Osteoblast (primary cell): ENCODE data around the gene SUN3. TPM values are rescaled to one million over a fixed set of nuclear protein-coding genes. Genes with fewer than 3 reads are reported as not detected.

Experiments used
- DNase-seq: peaks from one replicate; pipeline ENCODE4 v3.0.0; 2011; ENCODE audit warnings: low spot score, mixed read lengths; ENCODE audit not compliant: insufficient read length; ENCODE audit errors: missing footprints
- H2AFZ ChIP-seq: 2 replicates; pipeline ENCODE4 v1.6.0; 2011; ENCODE audit warnings: mild to moderate bottlenecking, low read length
- H3K27ac ChIP-seq: 2 replicates; pipeline ENCODE4 v1.5.1; 2011; ENCODE audit warnings: mild to moderate bottlenecking, low read depth, low read length, moderate library complexity
- H3K27me3 ChIP-seq: 2 replicates; pipeline ENCODE4 v1.6.0; 2012; ENCODE audit warnings: mild to moderate bottlenecking, control low read depth, inconsistent platforms, low read length, moderate library complexity; ENCODE audit not compliant: insufficient read depth
- H3K36me3 ChIP-seq: 2 replicates; pipeline ENCODE4 v1.5.1; 2011; ENCODE audit warnings: mild to moderate bottlenecking, low read length, control low read depth, moderate library complexity; ENCODE audit not compliant: insufficient read depth
- H3K4me1 ChIP-seq: 2 replicates; pipeline ENCODE4 v1.5.1; 2011; ENCODE audit warnings: mild to moderate bottlenecking, low read length, control low read depth, moderate library complexity; ENCODE audit not compliant: insufficient read depth
- H3K4me2 ChIP-seq: 2 replicates; pipeline ENCODE4 v1.6.0; 2011; ENCODE audit warnings: mild to moderate bottlenecking, low read length; ENCODE audit not compliant: insufficient read depth
- H3K4me3 ChIP-seq: fragments of 200-600 bp; sonication (generic); 3 replicates; pipeline ENCODE4 v1.5.1; 2012; ENCODE audit warnings: mild to moderate bottlenecking, low read length, inconsistent platforms; ENCODE audit not compliant: insufficient read depth
- H3K79me2 ChIP-seq: 2 replicates; pipeline ENCODE4 v1.6.0; 2012; ENCODE audit warnings: mild to moderate bottlenecking, low read length, control low read depth, inconsistent platforms; ENCODE audit not compliant: insufficient read depth
- H3K9me3 ChIP-seq: 2 replicates; pipeline ENCODE4 v1.5.1; 2011; ENCODE audit warnings: low read depth, low read length, control low read depth
- H4K20me1 ChIP-seq: 2 replicates; pipeline ENCODE4 v1.6.0; 2012; ENCODE audit warnings: mild to moderate bottlenecking, low read length, control low read depth; ENCODE audit not compliant: insufficient read depth
- total RNA-seq: library from RNA; depleted of rRNA; stranded (reverse); fragments of >200 nt; gene quantifications from 2 replicates; pipeline ENCODE4 v1.2.3, GENCODE V29; 2012
- TF ChIP-seq, protein P1 (sequence below): IDR thresholded peaks from 2 replicates; pipeline ENCODE4 v1.5.1; 2011; ENCODE audit warnings: mild to moderate bottlenecking, low read depth, low read length, moderate library complexity; ENCODE audit errors: extremely low read depth

The SUN3 gene
- total RNA-seq, 1 donor, result not detected

GRCh38 chr7:47979145-47979831, 49.6 kb downstream of the SUN3 start, which contains the start of gene HUS1:
Gene HUS1, minus strand, starts transcription at chr7:47979615. Its CDS starts 96 bp downstream, at chr7:47979519.
- Histone ChIP-seq H3K9me3 (no peaks in the 10 kb centered on the region), H3K4me3 (peak within 1 kb of the TSS; percentile 92), H4K20me1 (no peaks in the 10 kb centered on the region), H3K27me3 (no peaks in the 10 kb centered on the region), H3K36me3 (peaks cover 37% of the 10 kb centered on the region), H3K79me2 (peaks cover 20% of the 10 kb centered on the region), H3K4me1 (peaks cover 15% of the 10 kb centered on the region), H3K4me2 (peak within 1 kb of the TSS; percentile 100), H3K27ac (peak within 1 kb of the TSS; percentile 81), H2AFZ (peak within 1 kb of the TSS; percentile 86)
- peak; percentile 97 for DNase-seq
- TF ChIP-seq, protein P1, sequence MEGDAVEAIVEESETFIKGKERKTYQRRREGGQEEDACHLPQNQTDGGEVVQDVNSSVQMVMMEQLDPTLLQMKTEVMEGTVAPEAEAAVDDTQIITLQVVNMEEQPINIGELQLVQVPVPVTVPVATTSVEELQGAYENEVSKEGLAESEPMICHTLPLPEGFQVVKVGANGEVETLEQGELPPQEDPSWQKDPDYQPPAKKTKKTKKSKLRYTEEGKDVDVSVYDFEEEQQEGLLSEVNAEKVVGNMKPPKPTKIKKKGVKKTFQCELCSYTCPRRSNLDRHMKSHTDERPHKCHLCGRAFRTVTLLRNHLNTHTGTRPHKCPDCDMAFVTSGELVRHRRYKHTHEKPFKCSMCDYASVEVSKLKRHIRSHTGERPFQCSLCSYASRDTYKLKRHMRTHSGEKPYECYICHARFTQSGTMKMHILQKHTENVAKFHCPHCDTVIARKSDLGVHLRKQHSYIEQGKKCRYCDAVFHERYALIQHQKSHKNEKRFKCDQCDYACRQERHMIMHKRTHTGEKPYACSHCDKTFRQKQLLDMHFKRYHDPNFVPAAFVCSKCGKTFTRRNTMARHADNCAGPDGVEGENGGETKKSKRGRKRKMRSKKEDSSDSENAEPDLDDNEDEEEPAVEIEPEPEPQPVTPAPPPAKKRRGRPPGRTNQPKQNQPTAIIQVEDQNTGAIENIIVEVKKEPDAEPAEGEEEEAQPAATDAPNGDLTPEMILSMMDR, result no peak

DNA sequence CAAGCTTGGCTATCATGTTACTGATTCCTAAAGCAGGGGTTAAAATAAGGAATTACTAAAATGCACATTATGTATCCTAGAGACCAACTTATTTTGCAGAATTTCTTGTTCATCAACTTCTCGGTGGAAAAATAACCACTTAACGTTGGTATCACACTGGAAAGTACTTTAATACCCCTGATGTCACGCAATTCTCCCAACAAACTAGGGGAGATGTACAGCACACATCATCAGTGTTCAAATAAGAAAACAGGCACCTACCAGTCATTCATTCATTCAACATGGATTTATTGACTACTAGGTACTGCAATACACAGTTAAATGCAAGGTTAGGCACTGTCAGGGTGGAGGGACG, 50.1 kb downstream of the SUN3 start:
- H2AFZ ChIP-seq, result peak overlapping the region; percentile 86
- peaks cover 15% of the 10 kb centered on the region for H3K4me1 ChIP-seq
- H3K9me3 ChIP-seq, result no peaks in the 10 kb centered on the region
- H3K4me2 ChIP-seq, result peak overlapping the region; percentile 100
- no peaks in the 10 kb centered on the region for H3K27me3 ChIP-seq
- peak overlapping the region; percentile 81 for H3K27ac ChIP-seq
- peak; percentile 50 for DNase-seq
- peaks cover 42% of the 10 kb centered on the region for H3K36me3 ChIP-seq
- H4K20me1 ChIP-seq, result no peaks in the 10 kb centered on the region
- peak overlapping the region; percentile 92 for H3K4me3 ChIP-seq
- TF ChIP-seq, protein P1, result no peak
- H3K79me2 ChIP-seq, result peaks cover 20% of the 10 kb centered on the region

GRCh38 chr7:47973739-47974138, 55.2 kb downstream of the SUN3 start:
- peaks cover 59% of the 10 kb centered on the region for H3K36me3 ChIP-seq

GRCh38 chr7:47970761-47971160, 58.1 kb downstream of the SUN3 start:
- H3K79me2 ChIP-seq, result peaks cover 2% of the 10 kb centered on the region
- TF ChIP-seq, protein P1, result no peak
- no peaks in the 10 kb centered on the region for H4K20me1 ChIP-seq
- peak overlapping the region; percentile 43 for H3K27ac ChIP-seq
- H2AFZ ChIP-seq, result no peak overlapping the region
- peaks cover 5% of the 10 kb centered on the region for H3K4me1 ChIP-seq
- H3K4me2 ChIP-seq, result no peak overlapping the region
- no peak for DNase-seq
- no peaks in the 10 kb centered on the region for H3K27me3 ChIP-seq
- H3K36me3 ChIP-seq, result peaks cover 64% of the 10 kb centered on the region
- H3K4me3 ChIP-seq, result no peak overlapping the region
- no peaks in the 10 kb centered on the region for H3K9me3 ChIP-seq

More at GRCh38 chr7:47973739-47974138, 55.2 kb downstream of the SUN3 start:
- no peak overlapping the region for H3K27ac ChIP-seq
- H3K4me1 ChIP-seq, result peaks cover 15% of the 10 kb centered on the region
- H3K79me2 ChIP-seq, result peaks cover 20% of the 10 kb centered on the region
- TF ChIP-seq, protein P1, result no peak
- no peaks in the 10 kb centered on the region for H3K9me3 ChIP-seq
- H3K4me3 ChIP-seq, result no peak overlapping the region
- H4K20me1 ChIP-seq, result no peaks in the 10 kb centered on the region
- H2AFZ ChIP-seq, result no peak overlapping the region
- no peak for DNase-seq
- H3K4me2 ChIP-seq, result no peak overlapping the region
- no peaks in the 10 kb centered on the region for H3K27me3 ChIP-seq
